ENCODE measurements around the gene LTBR. TPM values are rescaled to one million over a fixed set of nuclear protein-coding genes. Genes with fewer than 3 reads are reported as not detected.

LTBR gene
- total and polyA plus RNA-seq, 5 donors from 2014 or later = 0.35 TPM; not detected in 4

DNA sequence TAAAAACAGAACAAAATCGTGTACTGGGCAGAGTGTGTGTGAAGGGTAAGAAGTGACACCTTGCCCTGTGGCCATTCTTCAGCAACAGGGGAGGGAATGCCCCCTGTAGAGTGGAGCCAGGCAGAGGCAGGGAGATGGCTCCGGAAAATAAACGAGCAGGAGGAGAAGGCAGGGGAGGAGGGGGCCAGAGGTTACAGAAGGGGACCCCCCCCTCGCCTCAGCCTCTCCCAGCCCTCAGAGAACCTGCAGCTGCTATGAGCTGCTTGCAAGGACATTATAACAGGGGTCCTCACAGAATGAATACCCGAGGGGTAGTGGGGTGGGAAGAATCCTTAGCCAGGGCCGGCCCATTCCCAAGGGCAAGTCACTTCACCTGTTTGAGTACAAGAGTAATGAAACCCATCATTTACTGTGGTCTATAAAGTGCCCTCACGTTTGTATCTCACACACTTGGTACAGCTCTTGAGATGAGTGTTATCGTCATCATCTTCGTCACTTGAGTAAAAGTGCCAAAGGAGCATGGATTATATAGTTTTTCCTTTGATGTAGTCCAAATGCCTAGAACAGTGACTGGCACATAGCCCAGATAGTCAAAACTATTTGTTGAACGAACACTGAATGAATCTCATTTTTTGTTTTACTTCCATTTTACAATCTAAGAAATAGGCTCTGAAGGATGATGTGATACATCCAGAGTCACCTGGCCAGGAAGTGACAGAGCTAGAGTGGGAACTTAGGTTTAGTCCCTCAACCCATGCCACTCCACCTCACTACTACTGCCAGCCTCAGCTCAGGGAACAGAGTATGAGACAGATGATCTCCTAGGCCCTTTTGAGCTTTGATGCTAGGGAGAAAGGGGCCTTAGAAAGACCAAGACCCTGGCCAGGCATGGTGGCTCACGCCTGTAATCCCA lies 23.1 kb upstream of the LTBR start:
- H3K27ac ChIP-seq (ENCODE audit: insufficient read depth, low read length, poor library complexity, severe bottlenecking) = no peak overlapping the region
- no peak overlapping the region for H3K4me3 ChIP-seq (ENCODE audit: low read depth, low read length)
- H3K36me3 Mint-ChIP-seq = no peaks in the 10 kb centered on the region
- peaks cover 14% of the 10 kb centered on the region for H3K4me1 ChIP-seq (ENCODE audit: control insufficient read depth, insufficient read depth, low read length, poor library complexity, severe bottlenecking)
- DNase-seq = peak in 1 of 3 donors; percentile 42
- H3K9me3 Mint-ChIP-seq = peaks cover 0 to 3% (median 0%) of the 10 kb centered on the region in 7 donors
- ATAC-seq (ENCODE audit: low read depth in 2 of 2) = no peak
- H3K4me3 Mint-ChIP-seq = peak overlapping the region; percentile 3 to 40 (median 14)
- H3K9me3 ChIP-seq (ENCODE audit: control insufficient read depth in 2 of 2, low read length in 2 of 2) = no peaks in the 10 kb centered on the region
- peak overlapping the region; percentile 65 to 86 (median 71) for H3K27ac Mint-ChIP-seq
- H3K27me3 Mint-ChIP-seq = peaks cover 17% of the 10 kb centered on the region
- H3K36me3 ChIP-seq (ENCODE audit: control insufficient read depth, insufficient read depth, low read length) = no peaks in the 10 kb centered on the region
- peaks cover 9 to 32% (median 14%) of the 10 kb centered on the region in 4 donors for H3K4me1 Mint-ChIP-seq
- H3K27me3 ChIP-seq (ENCODE audit: control insufficient read depth, insufficient read depth, low read length) = peaks cover 2% of the 10 kb centered on the region

DNA sequence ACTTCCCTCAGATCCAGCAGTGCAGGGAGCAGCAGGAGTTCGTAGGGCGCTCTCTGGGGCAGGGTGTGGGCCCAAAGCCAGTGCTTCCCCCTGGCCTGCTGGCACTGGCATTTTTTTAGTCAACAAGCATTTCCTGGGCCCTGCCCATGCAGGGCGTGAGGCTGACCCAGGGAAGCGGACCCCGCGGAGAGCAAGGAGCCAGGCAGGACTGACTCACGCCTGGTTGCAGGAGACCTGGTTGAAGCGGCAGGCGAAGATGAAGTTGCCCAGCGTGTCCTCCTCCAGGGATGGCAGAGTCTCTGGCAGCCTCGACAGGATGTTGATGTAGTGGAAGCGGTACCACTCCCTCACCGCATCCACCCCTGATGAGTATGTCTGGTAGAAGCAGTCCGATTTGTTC lies 22.1 kb upstream of the LTBR start:
- Mint-ChIP-seq H3K36me3 (no peaks in the 10 kb centered on the region), H3K27me3 (peaks cover 14% of the 10 kb centered on the region), H3K9me3 (peaks cover 0 to 2% (median 0%) of the 10 kb centered on the region in 7 donors), H3K4me3 (peak overlapping the region in 2 of 4 donors; percentile 68 to 86), H3K4me1 (peaks cover 9 to 33% (median 11%) of the 10 kb centered on the region in 4 donors), H3K27ac (peak overlapping the region; percentile 70 to 93 (median 86))
- peak in 1 of 2 donors; percentile 32 for ATAC-seq (ENCODE audit: low read depth in 2 of 2)
- no peak overlapping the region for H3K27ac ChIP-seq (ENCODE audit: insufficient read depth, low read length, poor library complexity, severe bottlenecking)
- DNase-seq = peak in 1 of 3 donors; percentile 73
- no peaks in the 10 kb centered on the region for H3K27me3 ChIP-seq (ENCODE audit: control insufficient read depth, insufficient read depth, low read length)
- H3K4me1 ChIP-seq (ENCODE audit: control insufficient read depth, insufficient read depth, low read length, poor library complexity, severe bottlenecking) = peaks cover 14% of the 10 kb centered on the region
- H3K4me3 ChIP-seq (ENCODE audit: low read depth, low read length) = no peak overlapping the region
- no peaks in the 10 kb centered on the region for H3K36me3 ChIP-seq (ENCODE audit: control insufficient read depth, insufficient read depth, low read length)
- H3K9me3 ChIP-seq (ENCODE audit: control insufficient read depth in 2 of 2, low read length in 2 of 2) = no peaks in the 10 kb centered on the region

DNA sequence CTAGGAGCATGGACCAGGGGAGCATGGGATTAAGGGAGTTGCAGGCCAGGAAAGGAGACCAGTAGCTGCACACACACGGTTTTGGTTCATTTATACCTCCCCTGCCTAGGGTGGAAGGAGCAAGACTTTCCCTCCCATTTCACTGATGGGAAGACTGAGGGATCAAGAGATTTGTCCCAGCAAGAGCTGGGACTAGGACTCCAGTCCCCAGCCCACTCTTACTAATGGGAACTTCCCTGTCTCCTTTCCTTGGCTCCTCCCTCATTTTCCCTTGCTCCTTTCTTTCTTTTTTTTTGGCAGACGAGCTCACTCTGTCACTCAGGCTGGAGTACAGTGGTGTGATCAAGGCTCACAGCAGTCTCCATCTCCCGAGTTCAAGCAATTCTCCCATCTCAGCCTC lies 21.6 kb upstream of the LTBR start:
- no peaks in the 10 kb centered on the region for H3K27me3 ChIP-seq (ENCODE audit: control insufficient read depth, insufficient read depth, low read length)
- H3K4me3 Mint-ChIP-seq = peak overlapping the region in 3 of 4 donors; percentile 57 to 86 (median 68)
- no peaks in the 10 kb centered on the region for H3K36me3 Mint-ChIP-seq
- peaks cover 15% of the 10 kb centered on the region for H3K4me1 ChIP-seq (ENCODE audit: control insufficient read depth, insufficient read depth, low read length, poor library complexity, severe bottlenecking)
- H3K4me3 ChIP-seq (ENCODE audit: low read depth, low read length) = no peak overlapping the region
- H3K4me1 Mint-ChIP-seq = peaks cover 12 to 38% (median 14%) of the 10 kb centered on the region in 4 donors
- H3K27me3 Mint-ChIP-seq = peaks cover 8% of the 10 kb centered on the region
- no peaks in the 10 kb centered on the region for H3K36me3 ChIP-seq (ENCODE audit: control insufficient read depth, insufficient read depth, low read length)
- DNase-seq (no peak), ATAC-seq (ENCODE audit: low read depth in 2 of 2) (no peak)
- no peak overlapping the region for H3K27ac ChIP-seq (ENCODE audit: insufficient read depth, low read length, poor library complexity, severe bottlenecking)
- H3K27ac Mint-ChIP-seq = peak overlapping the region; percentile 70 to 93 (median 81)
- no peaks in the 10 kb centered on the region for H3K9me3 ChIP-seq (ENCODE audit: control insufficient read depth in 2 of 2, low read length in 2 of 2)
- H3K9me3 Mint-ChIP-seq = peaks cover 0 to 2% (median 0%) of the 10 kb centered on the region in 7 donors

- ATAC-seq (ENCODE audit: low read depth in 2 of 2) = no peak
- H3K4me3 Mint-ChIP-seq = peak overlapping the region in 1 of 4 donors; percentile 88
- no peaks in the 10 kb centered on the region for H3K27me3 ChIP-seq (ENCODE audit: control insufficient read depth, insufficient read depth, low read length)
- no peaks in the 10 kb centered on the region for H3K36me3 Mint-ChIP-seq
- H3K9me3 Mint-ChIP-seq = peaks cover 0 to 2% (median 0%) of the 10 kb centered on the region in 7 donors
- no peak overlapping the region for H3K4me3 ChIP-seq (ENCODE audit: low read depth, low read length)
- H3K4me1 Mint-ChIP-seq = peaks cover 17 to 44% (median 19%) of the 10 kb centered on the region in 4 donors
- peaks cover 3% of the 10 kb centered on the region for H3K27me3 Mint-ChIP-seq
- no peak for DNase-seq
- H3K27ac ChIP-seq (ENCODE audit: insufficient read depth, low read length, poor library complexity, severe bottlenecking) = peak overlapping the region; percentile 71
- no peak overlapping the region for H3K27ac Mint-ChIP-seq
- no peaks in the 10 kb centered on the region for H3K9me3 ChIP-seq (ENCODE audit: control insufficient read depth in 2 of 2, low read length in 2 of 2)
- H3K36me3 ChIP-seq (ENCODE audit: control insufficient read depth, insufficient read depth, low read length) = no peaks in the 10 kb centered on the region
- peaks cover 21% of the 10 kb centered on the region for H3K4me1 ChIP-seq (ENCODE audit: control insufficient read depth, insufficient read depth, low read length, poor library complexity, severe bottlenecking)
Measured at GRCh38 chr12:6363010-6363329, 21.0 kb upstream of the LTBR start.

DNA sequence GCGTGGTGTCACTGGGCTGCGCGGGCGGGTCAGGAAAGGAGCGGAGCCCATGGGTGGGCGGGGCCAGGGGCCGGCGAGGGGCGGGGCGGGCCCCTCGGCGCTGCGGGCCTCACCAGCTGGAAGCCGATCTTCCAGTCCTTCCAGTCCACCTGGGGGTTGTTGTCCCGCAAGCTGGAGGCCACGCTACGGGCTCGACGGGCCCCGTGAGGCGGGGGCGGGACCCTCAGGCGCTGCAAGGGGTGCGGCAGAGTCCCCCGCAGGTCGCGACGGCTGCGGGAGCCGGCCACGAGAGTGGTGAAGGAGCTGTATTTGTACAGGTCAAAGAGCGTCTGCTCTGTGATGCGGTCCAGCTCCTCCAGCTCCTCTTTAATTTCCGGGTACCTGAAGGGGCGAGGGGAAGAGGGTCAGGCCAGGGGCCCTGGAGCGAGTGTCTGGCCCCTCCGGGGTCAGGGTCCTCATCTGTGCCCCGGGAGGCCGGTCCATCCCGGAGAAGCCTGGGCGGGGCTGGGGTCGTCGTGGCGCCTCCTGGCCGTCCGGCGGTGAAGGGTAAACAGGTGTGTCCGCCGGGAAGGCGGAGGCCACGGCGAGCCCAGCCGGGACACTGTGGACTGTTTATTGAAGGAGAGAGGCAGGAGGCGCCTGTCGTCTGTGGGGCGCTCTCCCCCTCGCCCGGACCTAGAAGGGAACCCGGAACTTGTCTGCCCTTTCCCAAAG lies 20.5 kb upstream of the LTBR start:
- peak overlapping the region; percentile 71 for H3K27ac ChIP-seq (ENCODE audit: insufficient read depth, low read length, poor library complexity, severe bottlenecking)
- H3K27me3 ChIP-seq (ENCODE audit: control insufficient read depth, insufficient read depth, low read length) = no peaks in the 10 kb centered on the region
- Mint-ChIP-seq H3K27ac (peak overlapping the region; percentile 65 to 92 (median 86)), H3K36me3 (no peaks in the 10 kb centered on the region), H3K27me3 (no peaks in the 10 kb centered on the region), H3K9me3 (peaks cover 0 to 2% (median 0%) of the 10 kb centered on the region in 7 donors), H3K4me3 (peak overlapping the region; percentile 88 to 92 (median 88)), H3K4me1 (peaks cover 17 to 46% (median 19%) of the 10 kb centered on the region in 4 donors)
- DNase-seq = peak; percentile 50 to 74 (median 62)
- peak; percentile 72 to 80 for ATAC-seq (ENCODE audit: low read depth in 2 of 2)
- H3K9me3 ChIP-seq (ENCODE audit: control insufficient read depth in 2 of 2, low read length in 2 of 2) = no peaks in the 10 kb centered on the region
- peaks cover 24% of the 10 kb centered on the region for H3K4me1 ChIP-seq (ENCODE audit: control insufficient read depth, insufficient read depth, low read length, poor library complexity, severe bottlenecking)
- H3K4me3 ChIP-seq (ENCODE audit: low read depth, low read length) = peak overlapping the region; percentile 41
- no peaks in the 10 kb centered on the region for H3K36me3 ChIP-seq (ENCODE audit: control insufficient read depth, insufficient read depth, low read length)

DNA sequence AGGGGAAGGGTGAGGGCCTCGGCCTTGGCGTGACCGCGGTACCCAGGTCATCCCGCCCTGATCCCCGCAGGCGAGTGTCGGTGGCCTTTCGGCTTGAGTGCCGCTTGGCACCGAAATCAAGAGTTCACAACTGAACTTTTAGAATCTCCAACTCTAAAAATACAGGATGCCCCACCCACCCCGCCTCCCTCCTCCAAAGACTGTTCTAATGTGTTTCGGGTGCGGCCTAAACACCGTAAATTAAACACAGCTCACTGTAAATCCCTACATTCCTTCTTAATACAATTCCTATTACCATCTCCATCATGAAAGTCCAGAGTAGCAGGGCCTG lies 20.0 kb upstream of the LTBR start:
- Mint-ChIP-seq H3K4me3 (peak overlapping the region; percentile 88 to 92 (median 88)), H3K27ac (peak overlapping the region; percentile 65 to 92 (median 86)), H3K36me3 (no peaks in the 10 kb centered on the region), H3K4me1 (peaks cover 17 to 48% (median 19%) of the 10 kb centered on the region in 4 donors), H3K27me3 (no peaks in the 10 kb centered on the region), H3K9me3 (peaks cover 0 to 2% (median 0%) of the 10 kb centered on the region in 7 donors)
- DNase-seq = peak in 1 of 3 donors; percentile 74
- H3K27me3 ChIP-seq (ENCODE audit: control insufficient read depth, insufficient read depth, low read length) = no peaks in the 10 kb centered on the region
- peak overlapping the region; percentile 71 for H3K27ac ChIP-seq (ENCODE audit: insufficient read depth, low read length, poor library complexity, severe bottlenecking)
- H3K9me3 ChIP-seq (ENCODE audit: control insufficient read depth in 2 of 2, low read length in 2 of 2) = no peaks in the 10 kb centered on the region
- H3K4me3 ChIP-seq (ENCODE audit: low read depth, low read length) = peak overlapping the region; percentile 18
- no peak for ATAC-seq (ENCODE audit: low read depth in 2 of 2)
- no peaks in the 10 kb centered on the region for H3K36me3 ChIP-seq (ENCODE audit: control insufficient read depth, insufficient read depth, low read length)
- H3K4me1 ChIP-seq (ENCODE audit: control insufficient read depth, insufficient read depth, low read length, poor library complexity, severe bottlenecking) = peaks cover 24% of the 10 kb centered on the region

- Histone ChIP-seq H3K4me3 (ENCODE audit: low read depth, low read length) (no peak overlapping the region), H3K9me3 (ENCODE audit: control insufficient read depth in 2 of 2, low read length in 2 of 2) (no peaks in the 10 kb centered on the region), H3K4me1 (ENCODE audit: control insufficient read depth, insufficient read depth, low read length, poor library complexity, severe bottlenecking) (peaks cover 24% of the 10 kb centered on the region), H3K27me3 (ENCODE audit: control insufficient read depth, insufficient read depth, low read length) (no peaks in the 10 kb centered on the region), H3K36me3 (ENCODE audit: control insufficient read depth, insufficient read depth, low read length) (no peaks in the 10 kb centered on the region), H3K27ac (ENCODE audit: insufficient read depth, low read length, poor library complexity, severe bottlenecking) (no peak overlapping the region)
- H3K4me1 Mint-ChIP-seq = peaks cover 10 to 31% (median 18%) of the 10 kb centered on the region in 4 donors
- peak overlapping the region; percentile 36 to 50 (median 44) for H3K27ac Mint-ChIP-seq
- H3K27me3 Mint-ChIP-seq = no peaks in the 10 kb centered on the region
- ATAC-seq (ENCODE audit: low read depth in 2 of 2) (peak; percentile 71 to 75), DNase-seq (peak in 2 of 3 donors; percentile 57 to 78)
- H3K4me3 Mint-ChIP-seq = peak overlapping the region in 2 of 4 donors; percentile 24 to 42
- no peaks in the 10 kb centered on the region for H3K9me3 Mint-ChIP-seq
- H3K36me3 Mint-ChIP-seq = no peaks in the 10 kb centered on the region
Measured at GRCh38 chr12:6367065-6367968, 16.6 kb upstream of the LTBR start.
